NCI-H748 treated with DMSO at 0.1 percent for 48 hours (cell line): ENCODE data around the gene CNTFR.
A peak's percentile ranks its signal among the peaks of the same experiment; 100 is the strongest.
"Not testable (repeated sequence)": the region's sequence is repeated elsewhere in the genome, so short reads cannot be mapped to it uniquely, and the experiment has no call there.

ENCODE experiments used
- DNase-seq: peaks from one replicate; lab custom pipeline; 2025; lab: John Stamatoyannopoulos, UW

Gene CNTFR, protein sequence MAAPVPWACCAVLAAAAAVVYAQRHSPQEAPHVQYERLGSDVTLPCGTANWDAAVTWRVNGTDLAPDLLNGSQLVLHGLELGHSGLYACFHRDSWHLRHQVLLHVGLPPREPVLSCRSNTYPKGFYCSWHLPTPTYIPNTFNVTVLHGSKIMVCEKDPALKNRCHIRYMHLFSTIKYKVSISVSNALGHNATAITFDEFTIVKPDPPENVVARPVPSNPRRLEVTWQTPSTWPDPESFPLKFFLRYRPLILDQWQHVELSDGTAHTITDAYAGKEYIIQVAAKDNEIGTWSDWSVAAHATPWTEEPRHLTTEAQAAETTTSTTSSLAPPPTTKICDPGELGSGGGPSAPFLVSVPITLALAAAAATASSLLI

DNA sequence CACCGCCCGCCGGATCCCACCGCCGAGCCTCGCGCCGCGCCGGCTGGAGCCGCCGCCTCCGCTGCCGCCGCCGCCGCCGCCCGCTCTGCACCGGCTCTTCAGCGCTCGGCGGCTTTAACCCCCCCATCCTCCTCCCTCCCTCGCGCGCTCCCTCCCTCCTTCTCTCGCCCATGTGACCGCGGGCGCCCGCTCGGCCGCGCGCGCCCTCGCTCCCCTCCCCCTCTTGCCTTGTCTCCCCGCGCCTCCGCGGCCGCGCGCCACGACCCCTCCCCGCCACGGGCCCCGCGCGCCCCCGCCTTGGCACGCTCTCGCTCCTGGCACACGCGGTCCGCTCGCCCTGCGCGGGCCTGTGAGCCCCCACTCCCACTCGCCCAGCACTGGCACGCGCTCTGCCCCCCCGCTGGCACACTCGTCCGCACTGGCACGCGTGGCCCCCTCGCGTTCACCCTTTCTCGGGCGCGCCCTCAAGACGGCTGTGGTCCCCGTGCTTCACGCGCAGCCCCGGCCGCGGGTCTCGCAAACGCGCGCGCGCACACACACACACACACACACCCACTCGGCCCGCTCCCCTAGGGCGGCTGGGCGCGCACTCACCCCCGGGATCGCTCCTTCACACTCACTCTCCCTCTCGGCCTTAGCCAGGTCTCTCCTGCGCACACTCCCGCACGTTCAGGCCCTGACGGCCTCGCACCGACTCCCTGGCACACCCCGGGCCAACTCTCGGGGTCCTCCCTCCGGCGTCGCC is at the start of gene CNTFR:
Gene CNTFR, minus strand, starts transcription at position 89 of the 745 bp plus-strand sequence. CDS start 20,743 bp downstream, outside the sequence.
- DNase-seq = peak; percentile 21

DNA sequence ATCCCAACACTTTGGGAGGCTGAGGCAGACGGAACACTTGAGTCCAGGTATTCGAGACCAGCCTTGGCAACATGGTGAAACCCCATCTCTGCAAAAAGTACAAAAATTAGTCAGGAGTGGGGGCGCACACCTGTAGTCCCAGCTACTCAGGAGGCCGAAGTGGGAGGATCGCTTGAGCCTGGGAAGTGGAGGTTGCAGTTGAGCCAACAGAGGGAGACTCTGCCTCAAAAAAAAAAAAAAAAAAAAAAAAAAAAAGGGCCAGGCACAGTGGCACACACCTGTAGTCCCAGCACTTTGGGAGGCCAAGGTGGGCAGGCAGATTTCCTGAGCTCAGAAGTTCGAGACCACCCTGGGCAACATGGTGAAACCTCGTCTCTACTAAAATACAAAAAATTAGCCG is 49.8 kb upstream of the CNTFR start:
- DNase-seq = not testable (repeated sequence)

DNA sequence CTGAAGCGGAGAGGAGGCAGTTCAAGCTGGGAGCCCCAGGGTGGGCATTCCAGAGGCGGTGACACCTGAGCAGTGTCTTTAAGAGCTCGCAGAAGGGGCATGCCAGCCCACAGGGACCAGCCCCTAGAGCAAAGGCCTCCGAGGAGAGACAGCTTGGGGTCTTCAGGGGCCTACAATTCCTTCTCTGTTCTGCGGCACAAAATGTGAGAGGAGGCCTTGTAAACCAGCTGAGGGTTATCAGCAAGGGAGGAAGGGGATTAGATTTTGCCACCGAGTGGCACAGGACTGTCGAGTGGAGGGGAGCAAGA is 48.6 kb upstream of the CNTFR start:
- no peak for DNase-seq

DNA sequence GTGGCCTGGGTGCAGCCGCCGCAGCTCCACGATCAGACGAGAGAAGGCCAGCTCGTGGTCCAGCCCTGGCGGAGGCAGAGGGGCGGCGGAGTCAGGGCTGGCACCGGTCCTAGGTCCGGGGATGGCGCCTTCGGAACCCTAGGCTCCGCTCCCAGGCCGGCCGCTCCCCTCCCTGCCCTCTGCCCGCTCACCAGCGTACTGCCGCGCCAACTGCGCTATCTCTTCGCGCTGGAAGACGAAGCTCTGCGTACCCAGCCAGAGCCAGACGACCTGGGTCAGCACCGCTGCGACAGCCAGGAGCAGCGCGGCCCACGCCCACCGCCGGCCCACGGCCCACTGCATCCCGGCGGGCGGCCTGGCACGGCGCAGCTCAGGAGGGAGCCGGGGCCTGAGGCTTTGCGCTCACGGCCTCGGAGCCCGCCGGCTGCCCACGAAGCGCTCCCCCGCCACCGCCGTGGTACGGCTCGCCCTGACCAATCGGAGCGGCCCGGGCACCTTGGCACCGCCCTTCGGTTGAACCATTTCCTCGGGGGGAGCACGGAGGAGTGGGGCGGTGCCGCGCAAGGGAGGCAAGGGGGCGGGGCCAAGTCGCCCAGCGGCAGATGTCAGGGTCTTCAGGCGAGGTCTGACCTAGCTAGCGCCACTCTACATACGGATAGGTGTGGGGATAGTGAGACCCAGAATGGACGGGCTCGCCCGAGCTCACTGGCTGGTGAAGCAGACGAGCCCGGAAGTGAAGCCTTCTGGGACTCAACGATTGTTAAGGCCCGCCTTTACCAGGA is 48.0 kb upstream of the CNTFR start, which contains the start of gene SIGMAR1:
Gene SIGMAR1, minus strand, starts transcription at position 432 of the 782 bp plus-strand sequence. Its CDS starts 90 bp downstream, at position 342.
- peak; percentile 66 for DNase-seq

DNA sequence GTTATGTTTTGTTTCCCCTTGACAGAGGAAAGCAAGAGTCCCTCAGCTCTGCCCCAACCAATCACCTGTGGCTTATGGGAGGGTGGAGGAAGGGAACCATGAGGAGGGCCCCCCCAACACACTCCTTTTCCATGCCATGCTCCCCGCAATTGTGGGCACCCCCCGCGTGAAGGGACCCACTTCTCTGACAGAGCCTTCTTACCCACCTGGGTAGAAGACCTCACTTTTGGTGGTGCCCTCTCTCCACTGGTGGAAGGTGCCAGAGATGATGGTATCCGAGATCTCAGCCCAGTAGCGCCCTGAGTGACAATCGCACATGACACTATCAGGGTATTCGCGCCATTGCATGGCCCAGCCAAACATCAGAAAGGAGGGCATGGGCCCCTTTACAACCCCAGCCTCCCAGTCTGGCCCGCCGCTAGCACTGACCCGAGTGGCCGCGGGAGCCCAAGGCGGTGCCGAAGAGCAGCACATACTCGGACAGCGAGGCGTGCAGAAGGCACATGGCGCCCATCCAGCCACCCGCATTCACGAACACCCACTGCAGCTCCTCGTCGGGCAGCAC is 47.3 kb upstream of the CNTFR start:
- DNase-seq = no peak

DNA sequence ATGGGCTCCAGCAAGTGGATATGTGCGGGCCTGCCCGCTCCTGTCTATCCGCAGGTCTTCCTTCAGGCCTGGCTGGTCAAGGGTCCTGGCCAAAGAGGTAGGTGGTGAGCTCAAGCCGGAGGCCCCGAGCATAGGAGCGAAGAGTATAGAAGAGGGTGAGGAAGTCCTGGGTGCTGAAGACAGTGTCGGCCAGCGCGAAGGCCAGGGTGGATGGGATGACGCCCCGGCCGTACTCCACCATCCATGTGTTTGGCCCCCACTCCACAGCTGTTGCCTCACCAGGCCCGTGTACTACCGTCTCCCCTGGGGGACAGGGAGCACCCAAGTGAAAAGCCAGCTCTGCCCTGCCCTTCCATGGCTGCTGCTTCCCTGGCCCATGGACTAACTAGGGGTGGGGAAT is 46.0 kb upstream of the CNTFR start:
- no peak for DNase-seq

DNA sequence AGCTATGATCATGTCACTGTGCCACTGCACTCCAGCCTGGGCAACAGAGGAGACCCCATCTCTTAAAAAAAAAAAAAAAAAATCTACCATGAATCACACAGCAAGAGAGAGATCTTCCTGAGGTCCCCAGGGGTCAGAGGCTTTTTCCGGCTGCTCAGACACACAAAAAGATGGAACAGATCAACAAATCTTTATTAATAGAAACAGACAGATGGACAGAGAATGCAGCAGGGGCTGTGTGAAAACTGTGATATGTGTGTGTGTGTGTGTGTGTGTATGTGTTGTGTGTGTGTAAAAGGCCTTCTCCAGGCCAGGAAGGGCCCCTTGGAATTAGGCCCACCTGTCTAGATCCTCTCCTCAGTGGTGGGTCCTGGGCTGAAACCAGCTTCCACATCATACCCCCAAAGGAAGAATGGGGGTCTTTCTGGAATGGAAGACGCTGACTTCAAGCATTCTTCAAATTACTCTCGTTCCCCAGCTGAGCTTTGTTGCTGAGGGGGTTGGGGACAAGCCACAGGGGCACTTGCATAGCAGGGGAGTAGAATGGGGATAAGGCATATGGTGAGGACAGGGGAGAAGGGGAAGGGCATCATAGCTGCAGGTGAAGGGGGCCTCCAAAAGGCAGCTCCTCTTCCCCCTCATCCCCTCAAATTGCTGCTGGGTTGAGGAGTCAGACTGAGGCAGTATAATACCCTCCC is 45.2 kb upstream of the CNTFR start:
- no peak for DNase-seq

DNA sequence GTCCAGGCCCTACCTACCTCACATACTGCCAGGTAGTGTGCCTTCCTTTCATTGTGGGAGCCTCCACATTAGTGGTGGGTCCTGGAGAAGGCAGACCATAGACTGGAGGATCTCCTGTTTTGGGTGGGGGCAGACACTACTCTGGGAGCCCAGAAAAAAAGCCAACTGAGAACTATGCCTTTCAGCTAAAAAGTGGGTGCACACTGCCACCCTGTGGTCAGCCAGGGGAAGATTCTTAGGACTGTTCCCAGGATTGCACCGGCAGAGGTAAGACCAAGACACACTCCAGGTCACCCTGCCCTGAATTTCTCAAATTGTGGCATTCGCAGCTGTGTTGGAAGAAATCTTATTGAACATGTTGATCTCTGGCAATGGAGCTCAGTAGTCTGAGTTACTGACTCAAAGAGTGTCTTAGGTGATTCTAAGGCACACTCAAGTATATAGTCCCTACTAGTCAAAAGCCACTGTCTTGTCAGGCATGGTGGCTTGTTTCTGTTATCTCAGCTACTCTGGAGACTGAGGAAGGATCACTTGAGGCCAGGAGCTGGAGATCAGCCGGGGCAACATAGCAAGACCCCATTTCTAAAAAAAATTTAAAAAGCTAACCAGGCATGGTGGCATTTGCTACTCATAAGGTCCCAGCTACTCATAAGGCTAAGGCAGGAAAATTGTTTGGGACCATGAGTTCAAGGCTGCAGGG is 44.5 kb upstream of the CNTFR start:
- DNase-seq = peak; percentile 54

DNA sequence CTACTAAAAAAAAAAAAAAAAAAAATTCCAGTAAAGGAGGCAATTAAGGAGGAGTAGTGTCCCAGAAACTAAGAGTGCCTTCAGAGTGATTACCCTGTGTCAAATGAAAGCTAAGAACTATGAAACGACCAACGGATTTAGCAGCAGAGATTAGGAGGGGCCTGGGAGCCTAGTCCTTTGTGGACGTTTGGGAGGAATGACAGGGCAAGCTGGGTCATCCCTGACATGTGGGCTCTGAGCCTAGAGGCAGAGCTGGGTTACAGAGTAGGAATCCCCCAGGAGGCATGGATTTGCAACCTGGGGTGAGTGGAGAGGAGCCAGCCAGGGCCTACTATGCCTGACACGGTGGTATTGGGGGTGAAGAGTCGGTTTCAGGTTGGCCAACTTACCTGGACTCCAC is 43.6 kb upstream of the CNTFR start:
- DNase-seq = no peak

DNA sequence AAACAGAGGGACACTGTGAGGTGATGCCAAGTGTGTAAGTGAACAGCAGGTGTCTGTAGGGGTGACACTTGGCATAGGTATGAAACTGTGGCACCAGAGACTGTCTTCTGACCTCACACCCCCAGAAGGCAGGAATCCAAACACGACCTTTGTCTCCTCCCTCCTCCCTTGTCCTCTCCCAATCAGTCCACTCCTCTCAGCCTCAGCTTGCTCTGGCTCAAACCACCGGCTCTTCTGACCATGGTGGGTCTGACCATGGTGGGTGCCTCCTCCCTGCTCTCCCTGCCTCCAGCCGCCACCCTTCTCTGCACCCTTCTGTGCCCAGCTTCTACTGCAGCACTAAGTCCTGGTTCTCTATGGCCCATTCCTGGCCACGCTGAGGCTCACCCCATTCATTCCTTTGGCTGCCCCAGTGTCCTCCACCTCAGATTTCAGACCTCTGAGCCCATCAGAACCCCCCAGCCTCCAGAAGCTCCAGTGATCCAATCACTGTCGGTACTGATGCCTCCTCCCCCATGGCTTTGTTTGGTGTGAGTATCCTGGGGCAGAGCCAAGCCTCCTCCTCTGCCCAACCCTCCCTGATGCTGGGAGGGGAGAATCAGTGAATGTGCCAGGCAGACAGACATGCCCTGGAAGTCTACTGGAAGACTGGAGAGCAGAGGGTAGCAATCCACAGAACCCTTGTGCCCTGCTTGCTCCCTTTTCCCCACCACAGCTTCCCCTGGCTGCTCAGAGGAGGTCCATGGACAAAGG is 41.1 kb upstream of the CNTFR start:
- no peak for DNase-seq

DNA sequence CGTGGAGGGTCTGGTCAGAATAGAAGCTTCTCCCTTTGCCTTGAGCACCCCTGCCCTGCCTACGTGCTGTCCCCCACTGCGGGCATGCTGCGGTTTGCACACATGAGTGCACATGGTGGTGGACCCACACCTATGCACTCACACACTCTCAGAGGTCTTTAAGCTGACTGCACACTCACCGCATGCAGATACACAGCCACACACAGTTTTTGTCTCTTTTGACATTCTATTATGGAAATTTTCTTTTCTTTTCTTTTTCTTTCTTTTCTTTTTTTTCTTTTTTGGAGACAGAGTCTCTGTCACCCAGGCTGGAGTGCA is 39.9 kb upstream of the CNTFR start:
- no peak for DNase-seq

DNA sequence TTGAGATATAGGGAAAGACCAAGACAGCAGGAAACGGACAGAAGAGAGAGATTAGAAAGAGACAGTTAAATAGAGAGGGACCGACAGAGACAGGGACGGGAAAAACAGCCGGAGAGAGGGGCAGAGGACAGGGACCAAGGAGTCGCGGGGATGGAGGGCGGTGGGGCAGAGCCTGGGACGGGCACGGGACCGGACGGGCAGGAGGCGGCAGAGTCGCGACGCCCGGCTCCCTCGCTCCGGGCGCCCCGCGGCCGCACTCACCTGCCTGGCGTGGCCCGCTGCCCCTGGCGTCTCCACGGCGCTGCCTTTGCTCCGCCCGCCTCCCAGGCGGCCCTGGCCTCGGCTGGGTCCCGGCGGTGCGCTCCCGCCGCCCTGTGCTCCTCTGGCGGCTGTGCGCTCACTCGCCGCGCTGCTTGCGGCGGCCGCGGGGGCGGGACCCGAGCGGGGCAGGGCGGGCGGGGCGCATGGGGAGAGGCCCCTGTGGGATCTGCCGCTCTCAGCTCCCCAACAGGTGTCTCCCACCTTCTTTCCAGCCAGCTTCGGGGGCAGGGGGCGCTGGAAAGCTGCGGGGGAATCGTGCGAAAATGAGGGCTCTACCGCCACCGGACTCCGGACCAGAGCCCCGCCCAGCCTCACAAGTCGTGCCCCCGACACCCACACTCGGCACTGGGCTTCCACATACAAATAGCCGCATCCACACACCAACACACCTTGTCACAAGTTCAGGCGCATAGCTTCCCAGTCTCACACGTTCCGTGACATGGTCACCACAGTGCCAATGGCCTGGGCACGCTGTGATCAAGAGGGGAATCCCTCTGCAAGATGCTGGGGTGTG is 39.3 kb upstream of the CNTFR start, which contains the start of gene ARID3C:
Gene ARID3C, minus strand, starts transcription at position 411 of the 835 bp plus-strand sequence. CDS start 1,052 bp downstream, outside the sequence.
- no peak for DNase-seq

DNA sequence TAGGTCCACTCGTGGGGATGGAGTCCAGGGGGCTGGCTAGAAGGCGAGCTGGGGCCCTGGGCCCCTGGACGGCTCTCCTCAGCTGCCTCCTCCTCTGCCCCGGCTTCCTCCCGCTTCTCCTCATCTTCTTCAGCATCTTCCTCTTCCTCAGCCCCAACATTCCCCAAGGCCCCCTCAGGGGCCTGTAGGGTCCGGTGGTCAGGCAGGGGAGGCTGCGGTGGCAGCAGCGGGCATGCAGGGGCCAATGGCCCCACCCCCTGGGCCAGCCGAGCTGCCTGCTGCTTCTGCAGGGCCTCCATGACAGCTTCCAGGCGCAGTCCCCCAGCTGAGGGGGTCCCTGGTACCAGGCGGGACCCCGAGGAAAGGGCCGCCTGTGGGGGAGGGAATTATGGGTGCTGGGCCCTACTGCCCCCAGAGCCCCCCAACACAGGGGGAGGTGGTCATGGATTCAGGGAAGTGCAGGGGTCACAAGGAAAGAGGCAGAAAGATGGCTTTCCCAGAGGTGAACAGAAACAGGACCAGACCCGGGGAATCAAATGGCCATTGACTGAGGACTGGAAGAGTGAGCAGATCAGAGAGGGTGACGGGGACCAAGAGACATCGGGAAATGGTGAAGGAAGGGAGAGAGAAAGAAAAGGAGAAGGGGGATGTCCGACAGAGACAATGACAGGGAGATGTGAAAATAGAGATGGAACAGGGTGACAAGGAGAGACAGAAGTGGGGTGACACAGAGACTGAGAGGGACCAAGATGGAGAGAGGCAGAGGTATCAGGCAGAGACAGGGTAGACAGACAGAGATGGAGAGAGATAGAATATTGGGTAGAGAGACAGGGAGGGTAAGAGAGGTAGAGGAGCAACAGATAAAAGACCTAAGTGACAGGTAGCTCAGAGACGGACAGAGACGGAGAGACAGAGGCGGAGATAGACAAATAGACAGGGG is 38.5 kb upstream of the CNTFR start:
- DNase-seq = no peak

DNA sequence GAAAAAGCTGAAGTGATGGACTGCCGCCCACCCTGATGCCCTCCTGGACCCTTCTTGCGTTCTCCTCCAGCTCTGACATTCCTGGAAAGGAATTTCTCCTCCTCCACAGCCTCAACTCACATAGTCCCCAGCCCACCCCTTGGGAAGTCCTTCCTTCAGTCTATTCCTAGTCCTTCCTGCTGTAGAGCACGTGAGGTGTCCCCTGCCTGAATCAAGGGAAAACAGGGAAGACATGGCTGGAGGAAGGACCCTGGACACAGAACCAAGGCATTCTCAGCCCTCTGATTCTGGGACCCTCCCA is 35.6 kb upstream of the CNTFR start:
- DNase-seq = no peak

DNA sequence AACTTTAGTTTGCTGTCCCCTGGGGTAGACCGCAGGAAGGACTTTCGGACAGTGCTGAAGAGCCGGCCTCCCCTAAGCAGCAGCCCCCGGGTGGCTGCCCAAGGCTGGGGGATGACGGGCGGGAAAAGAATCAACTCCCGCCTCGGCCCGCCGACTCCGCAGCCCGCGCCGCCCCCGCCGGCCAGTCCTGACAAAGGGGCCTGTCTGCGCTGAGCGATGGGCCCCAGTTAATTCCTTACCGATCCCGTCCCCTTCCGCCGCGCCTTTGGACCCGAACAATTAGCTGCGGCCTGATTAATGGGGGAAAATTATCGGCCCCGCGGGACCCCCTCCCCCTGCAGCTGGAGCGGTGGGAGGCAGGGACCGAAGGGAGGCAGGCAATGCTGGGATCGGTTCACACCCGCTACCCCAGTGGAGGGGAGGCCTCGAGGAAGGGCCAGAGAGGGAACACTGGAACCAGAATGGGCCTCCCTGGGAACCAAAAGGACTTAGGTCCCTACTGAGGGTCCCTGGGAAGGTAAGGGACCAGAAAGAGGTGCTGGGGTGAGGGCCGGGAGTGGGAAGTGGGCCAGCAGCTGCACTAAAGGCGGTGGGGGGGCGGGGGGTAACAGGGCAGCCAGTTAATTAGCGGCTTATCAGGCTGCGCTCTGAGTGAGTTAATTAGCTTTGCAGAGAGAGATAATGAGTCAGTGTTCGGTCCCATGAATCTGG is 35.1 kb upstream of the CNTFR start:
- DNase-seq = no peak

DNA sequence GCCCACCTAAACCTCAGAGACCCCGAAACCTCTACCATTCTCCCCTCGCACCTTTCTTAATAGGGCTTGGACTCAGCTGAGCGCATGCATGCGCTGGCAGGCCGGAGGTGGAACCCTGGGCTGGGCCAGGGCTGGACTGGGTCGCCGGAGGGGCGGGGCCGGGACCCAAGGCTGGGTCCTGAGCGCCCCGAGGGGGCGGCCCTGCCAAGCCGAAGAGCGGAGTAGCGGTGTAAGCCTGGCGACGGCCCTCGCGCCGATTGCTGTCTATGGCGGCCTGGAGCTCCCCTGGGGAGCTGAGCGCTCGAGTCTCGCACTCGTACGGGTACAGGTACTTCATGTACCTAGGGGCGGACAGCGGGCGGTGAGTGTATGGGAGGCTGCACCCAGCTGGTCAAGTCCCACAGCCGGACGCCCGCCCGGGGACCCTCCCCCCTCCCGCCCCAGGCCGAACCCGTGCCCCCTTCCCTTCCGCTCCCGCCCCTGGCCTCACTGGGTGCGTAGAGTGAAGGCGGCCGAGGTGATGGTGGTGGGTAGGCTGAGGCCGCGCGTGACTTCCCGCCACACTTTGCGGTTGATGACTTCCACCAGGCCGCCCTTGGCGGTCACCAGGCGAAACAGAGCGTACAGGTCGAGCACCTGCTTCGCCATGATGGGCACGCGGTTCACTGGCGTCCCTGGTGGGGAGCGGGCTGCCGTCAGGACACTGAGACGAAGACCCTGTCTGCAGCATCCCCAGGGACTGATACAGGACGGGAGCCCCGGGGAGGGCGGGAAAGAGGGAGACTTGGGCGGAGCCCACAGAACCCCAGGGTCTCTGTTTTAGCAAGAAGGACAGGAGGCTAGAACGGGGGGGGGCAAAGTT is 34.1 kb upstream of the CNTFR start:
- DNase-seq = no peak
